ENCODE data around the gene TJP3.

Gene TJP3

GRCh38 chr19:3746371-3747056, 38.3 kb downstream of the TJP3 start:
- DNase-seq, result no peak
- no peaks in the 10 kb centered on the region for H3K36me3 ChIP-seq (replicated peaks; ENCODE audit: insufficient read depth, low read length)
- no peaks in the 10 kb centered on the region for H3K4me1 ChIP-seq (ENCODE audit: low read length)

GRCh38 chr19:3748965-3749364, 40.8 kb downstream of the TJP3 start:
- no peak overlapping the region for H3K4me2 ChIP-seq (ENCODE audit: low read depth, low read length)
- H4K20me1 ChIP-seq (ENCODE audit: insufficient read depth, low read length), result no peaks in the 10 kb centered on the region
- H3K9ac ChIP-seq (ENCODE audit: low read length), result no peak overlapping the region
- no peaks in the 10 kb centered on the region for H3K36me3 ChIP-seq (replicated peaks; ENCODE audit: insufficient read depth, low read length)
- no peak overlapping the region for H3K27ac ChIP-seq (ENCODE audit: low read length)
- H3K9me3 ChIP-seq (replicated peaks; ENCODE audit: insufficient read depth, low read length), result no peaks in the 10 kb centered on the region
- H3K4me1 ChIP-seq (ENCODE audit: low read length), result no peaks in the 10 kb centered on the region
- H3K79me2 ChIP-seq (ENCODE audit: low read length), result no peaks in the 10 kb centered on the region
- DNase-seq, result no peak
- H3K9me2 ChIP-seq (replicated peaks; ENCODE audit: insufficient read depth, low read length), result no peaks in the 10 kb centered on the region
- H3K27me3 ChIP-seq (replicated peaks; ENCODE audit: insufficient read depth, low read length), result peaks cover 3% of the 10 kb centered on the region
- TF ChIP-seq, protein P1, sequence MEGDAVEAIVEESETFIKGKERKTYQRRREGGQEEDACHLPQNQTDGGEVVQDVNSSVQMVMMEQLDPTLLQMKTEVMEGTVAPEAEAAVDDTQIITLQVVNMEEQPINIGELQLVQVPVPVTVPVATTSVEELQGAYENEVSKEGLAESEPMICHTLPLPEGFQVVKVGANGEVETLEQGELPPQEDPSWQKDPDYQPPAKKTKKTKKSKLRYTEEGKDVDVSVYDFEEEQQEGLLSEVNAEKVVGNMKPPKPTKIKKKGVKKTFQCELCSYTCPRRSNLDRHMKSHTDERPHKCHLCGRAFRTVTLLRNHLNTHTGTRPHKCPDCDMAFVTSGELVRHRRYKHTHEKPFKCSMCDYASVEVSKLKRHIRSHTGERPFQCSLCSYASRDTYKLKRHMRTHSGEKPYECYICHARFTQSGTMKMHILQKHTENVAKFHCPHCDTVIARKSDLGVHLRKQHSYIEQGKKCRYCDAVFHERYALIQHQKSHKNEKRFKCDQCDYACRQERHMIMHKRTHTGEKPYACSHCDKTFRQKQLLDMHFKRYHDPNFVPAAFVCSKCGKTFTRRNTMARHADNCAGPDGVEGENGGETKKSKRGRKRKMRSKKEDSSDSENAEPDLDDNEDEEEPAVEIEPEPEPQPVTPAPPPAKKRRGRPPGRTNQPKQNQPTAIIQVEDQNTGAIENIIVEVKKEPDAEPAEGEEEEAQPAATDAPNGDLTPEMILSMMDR (IDR thresholded peaks at IDR 0.05; ENCODE audit: low read length), result no peak
- TF ChIP-seq EZH2phosphoT487 (IDR thresholded peaks at IDR 0.05; ENCODE audit: low read length), result no peak
- no peak for TF ChIP-seq EZH2 (optimal IDR thresholded peaks at IDR 0.05; ENCODE audit: low read depth, low read length)
- no peaks in the 10 kb centered on the region for H3F3A ChIP-seq (ENCODE audit: insufficient read depth, low read length)
- H2AFZ ChIP-seq (ENCODE audit: low read length), result no peak overlapping the region
- H3K4me3 ChIP-seq (ENCODE audit: low read length), result no peak overlapping the region

More at GRCh38 chr19:3746371-3747056, 38.3 kb downstream of the TJP3 start:
- no peak overlapping the region for H3K4me2 ChIP-seq (ENCODE audit: low read depth, low read length)
- no peaks in the 10 kb centered on the region for H4K20me1 ChIP-seq (ENCODE audit: insufficient read depth, low read length)
- no peak overlapping the region for H3K4me3 ChIP-seq (ENCODE audit: low read length)
- no peaks in the 10 kb centered on the region for H3K9me2 ChIP-seq (replicated peaks; ENCODE audit: insufficient read depth, low read length)
- H3K9ac ChIP-seq (ENCODE audit: low read length), result no peak overlapping the region
- H3F3A ChIP-seq (ENCODE audit: insufficient read depth, low read length), result no peaks in the 10 kb centered on the region
- H3K9me3 ChIP-seq (replicated peaks; ENCODE audit: insufficient read depth, low read length), result no peaks in the 10 kb centered on the region
- TF ChIP-seq EZH2phosphoT487 (IDR thresholded peaks at IDR 0.05; ENCODE audit: low read length) (no peak), EZH2 (optimal IDR thresholded peaks at IDR 0.05; ENCODE audit: low read depth, low read length) (no peak)
- TF ChIP-seq, protein P1 (IDR thresholded peaks at IDR 0.05; ENCODE audit: low read length), result no peak
- no peak overlapping the region for H2AFZ ChIP-seq (ENCODE audit: low read length)
- H3K27ac ChIP-seq (ENCODE audit: low read length), result no peak overlapping the region
- no peaks in the 10 kb centered on the region for H3K79me2 ChIP-seq (ENCODE audit: low read length)
- peaks cover 25% of the 10 kb centered on the region for H3K27me3 ChIP-seq (replicated peaks; ENCODE audit: insufficient read depth, low read length)

- Histone ChIP-seq H3K4me1 (ENCODE audit: low read length) (no peaks in the 10 kb centered on the region), H3K9me2 (replicated peaks; ENCODE audit: insufficient read depth, low read length) (no peaks in the 10 kb centered on the region), H2AFZ (ENCODE audit: low read length) (no peak overlapping the region), H3K27me3 (replicated peaks; ENCODE audit: insufficient read depth, low read length) (no peaks in the 10 kb centered on the region; the same call in 1 of the 2 replicates), H3F3A (ENCODE audit: insufficient read depth, low read length) (no peaks in the 10 kb centered on the region), H4K20me1 (ENCODE audit: insufficient read depth, low read length) (no peaks in the 10 kb centered on the region), H3K36me3 (replicated peaks; ENCODE audit: insufficient read depth, low read length) (no peaks in the 10 kb centered on the region), H3K9me3 (replicated peaks; ENCODE audit: insufficient read depth, low read length) (no peaks in the 10 kb centered on the region), H3K4me2 (ENCODE audit: low read depth, low read length) (no peak overlapping the region), H3K4me3 (ENCODE audit: low read length) (no peak overlapping the region), H3K27ac (ENCODE audit: low read length) (no peak overlapping the region), H3K79me2 (ENCODE audit: low read length) (no peaks in the 10 kb centered on the region), H3K9ac (ENCODE audit: low read length) (no peak overlapping the region)
- TF ChIP-seq, protein P1 (IDR thresholded peaks at IDR 0.05; ENCODE audit: low read length), result no peak
- TF ChIP-seq EZH2 (optimal IDR thresholded peaks at IDR 0.05; ENCODE audit: low read depth, low read length) (no peak), EZH2phosphoT487 (IDR thresholded peaks at IDR 0.05; ENCODE audit: low read length) (no peak)
- no peak for DNase-seq
Observed at GRCh38 chr19:3750211-3750610, 42.0 kb downstream of the TJP3 start.
